Measurements from ENCODE around the gene PTPRN2. TPM values are rescaled to one million over a fixed set of nuclear protein-coding genes. Genes with fewer than 3 reads are reported as not detected.
"Not testable (repeated sequence)": the region's sequence is repeated elsewhere in the genome, so short reads cannot be mapped to it uniquely, and the experiment has no call there.

Gene PTPRN2
- total RNA-seq, 4 donors from 2014 or later: 6.6 to 10.7 (median 8.2) TPM

DNA sequence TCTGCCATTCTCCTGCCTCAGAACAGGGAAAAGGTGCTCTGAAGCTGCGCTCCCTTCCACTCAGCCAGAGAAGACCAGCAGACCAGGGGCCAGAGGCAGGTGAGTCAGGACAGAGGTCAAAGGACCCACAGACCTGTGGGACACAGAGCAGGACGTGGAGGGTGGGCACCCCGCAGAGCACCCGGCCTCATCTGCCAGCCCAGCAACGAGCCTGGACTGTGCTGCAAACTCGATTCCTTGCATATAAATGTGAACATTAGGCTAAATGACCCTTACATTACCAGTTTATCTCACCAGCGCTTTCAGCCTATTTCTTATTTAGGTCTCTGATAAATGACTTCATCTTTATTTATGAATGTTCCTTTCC, 50.1 kb downstream of the PTPRN2 start:
- no peaks in the 10 kb centered on the region for H3K36me3 ChIP-seq
- 81 to 83% methylated on average over 7 of the region's 7 CpGs for WGBS, 2 donors
- no peak for DNase-seq (ENCODE audit: low spot score in 2 of 2)

GRCh38 chr7:158536871-158537515, 50.6 kb downstream of the PTPRN2 start:
- Histone ChIP-seq H3K36me3 (no peaks in the 10 kb centered on the region), H3K27me3 (no peaks in the 10 kb centered on the region), H3K4me3 (no peak overlapping the region), H3K4me1 (no peaks in the 10 kb centered on the region), H3K9me3 (no peaks in the 10 kb centered on the region), H3K27ac (no peak overlapping the region)
- 44 to 45% methylated on average over 11 to 13 of the region's 13 CpGs for WGBS, 2 donors
- DNase-seq (ENCODE audit: low spot score in 2 of 2): no peak
- no peak for TF ChIP-seq EP300 (IDR thresholded peaks at IDR 0.05)
- TF ChIP-seq, protein P1, sequence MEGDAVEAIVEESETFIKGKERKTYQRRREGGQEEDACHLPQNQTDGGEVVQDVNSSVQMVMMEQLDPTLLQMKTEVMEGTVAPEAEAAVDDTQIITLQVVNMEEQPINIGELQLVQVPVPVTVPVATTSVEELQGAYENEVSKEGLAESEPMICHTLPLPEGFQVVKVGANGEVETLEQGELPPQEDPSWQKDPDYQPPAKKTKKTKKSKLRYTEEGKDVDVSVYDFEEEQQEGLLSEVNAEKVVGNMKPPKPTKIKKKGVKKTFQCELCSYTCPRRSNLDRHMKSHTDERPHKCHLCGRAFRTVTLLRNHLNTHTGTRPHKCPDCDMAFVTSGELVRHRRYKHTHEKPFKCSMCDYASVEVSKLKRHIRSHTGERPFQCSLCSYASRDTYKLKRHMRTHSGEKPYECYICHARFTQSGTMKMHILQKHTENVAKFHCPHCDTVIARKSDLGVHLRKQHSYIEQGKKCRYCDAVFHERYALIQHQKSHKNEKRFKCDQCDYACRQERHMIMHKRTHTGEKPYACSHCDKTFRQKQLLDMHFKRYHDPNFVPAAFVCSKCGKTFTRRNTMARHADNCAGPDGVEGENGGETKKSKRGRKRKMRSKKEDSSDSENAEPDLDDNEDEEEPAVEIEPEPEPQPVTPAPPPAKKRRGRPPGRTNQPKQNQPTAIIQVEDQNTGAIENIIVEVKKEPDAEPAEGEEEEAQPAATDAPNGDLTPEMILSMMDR (IDR thresholded peaks at IDR 0.05): no peak
- no peak for TF ChIP-seq POLR2A (IDR thresholded peaks at IDR 0.05)

More for the DNA sequence above, 50.1 kb downstream of the PTPRN2 start:
- no peaks in the 10 kb centered on the region for H3K9me3 ChIP-seq
- no peak overlapping the region for H3K27ac ChIP-seq
- TF ChIP-seq, protein P1 (IDR thresholded peaks at IDR 0.05): no peak
- H3K4me1 ChIP-seq: no peaks in the 10 kb centered on the region
- H3K4me3 ChIP-seq: no peak overlapping the region
- H3K27me3 ChIP-seq: no peaks in the 10 kb centered on the region

DNA sequence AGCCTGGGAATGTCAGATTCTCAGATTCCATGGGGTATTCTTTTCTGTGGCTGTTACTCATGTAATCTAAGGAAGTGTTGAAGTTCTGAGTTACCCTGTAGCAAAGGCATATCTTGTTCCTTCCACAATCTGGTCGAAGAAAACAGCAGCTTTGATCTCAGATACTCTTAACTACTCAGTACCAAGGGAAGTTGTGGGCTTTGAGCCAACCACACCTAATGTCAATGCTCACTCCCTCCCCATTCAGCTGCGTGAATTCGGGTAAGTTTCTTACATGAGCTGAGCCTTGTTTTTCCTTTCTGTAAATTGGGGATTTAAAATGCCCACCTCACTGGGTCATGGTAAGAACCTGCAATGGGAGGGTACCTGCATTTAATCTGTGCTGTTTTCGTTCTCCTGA, 52.5 kb downstream of the PTPRN2 start:
- no peak overlapping the region for H3K27ac ChIP-seq
- no peaks in the 10 kb centered on the region for H3K27me3 ChIP-seq
- DNase-seq (ENCODE audit: low spot score in 2 of 2): no peak
- no peak overlapping the region for H3K4me3 ChIP-seq
- no peaks in the 10 kb centered on the region for H3K36me3 ChIP-seq
- no peaks in the 10 kb centered on the region for H3K4me1 ChIP-seq
- H3K9me3 ChIP-seq: no peaks in the 10 kb centered on the region
- TF ChIP-seq POLR2A (IDR thresholded peaks at IDR 0.05) (no peak), EP300 (IDR thresholded peaks at IDR 0.05) (no peak)
- TF ChIP-seq, protein P1 (IDR thresholded peaks at IDR 0.05): no peak
- 80 to 82% methylated on average over 4 of the region's 4 CpGs for WGBS, 2 donors

GRCh38 chr7:158534598-158534997, 53.0 kb downstream of the PTPRN2 start:
- H3K36me3 ChIP-seq: no peaks in the 10 kb centered on the region
- H3K4me3 ChIP-seq: no peak overlapping the region
- TF ChIP-seq EP300 (IDR thresholded peaks at IDR 0.05): no peak
- TF ChIP-seq POLR2A (IDR thresholded peaks at IDR 0.05): no peak
- TF ChIP-seq, protein P1 (IDR thresholded peaks at IDR 0.05): no peak
- H3K9me3 ChIP-seq: no peaks in the 10 kb centered on the region
- DNase-seq (ENCODE audit: low spot score in 2 of 2): no peak
- no peaks in the 10 kb centered on the region for H3K27me3 ChIP-seq
- WGBS, 2 donors: 78 to 89% methylated on average over 12 to 16 of the region's 16 CpGs
- H3K4me1 ChIP-seq: no peaks in the 10 kb centered on the region
- no peak overlapping the region for H3K27ac ChIP-seq

DNA sequence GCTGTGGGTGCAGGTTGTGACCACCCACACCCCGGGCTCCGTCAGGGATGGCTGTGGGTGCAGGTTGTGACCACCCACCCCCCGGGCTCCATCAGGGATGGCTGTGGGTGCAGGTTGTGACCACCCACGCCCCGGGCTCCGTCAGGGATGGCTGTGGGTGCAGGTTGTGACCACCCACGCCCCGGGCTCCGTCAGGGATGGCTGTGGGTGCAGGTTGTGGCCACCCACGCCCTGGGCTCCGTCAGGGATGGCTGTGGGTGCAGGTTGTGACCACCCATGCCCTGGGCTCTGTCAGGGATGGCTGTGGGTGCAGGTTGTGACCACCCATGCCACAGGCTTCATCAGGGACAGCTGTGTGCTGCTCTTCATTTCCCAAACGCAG, 53.5 kb downstream of the PTPRN2 start:
- not testable (repeated sequence) for H3K27me3 ChIP-seq; H3K4me1 ChIP-seq; H3K27ac ChIP-seq; H3K36me3 ChIP-seq; H3K9me3 ChIP-seq; H3K4me3 ChIP-seq; DNase-seq (ENCODE audit: low spot score in 2 of 2)
- WGBS, 2 donors: 74 to 96% methylated on average over 5 to 7 of the region's 12 CpGs
